Neural cell (in vitro differentiated cells): Measurements from ENCODE around the gene ACOD1. TPM values are rescaled to one million over a fixed set of nuclear protein-coding genes. Genes with fewer than 3 reads are reported as not detected.

Experiments used
- H2AFZ ChIP-seq: fragments of 200-600, 300-800 bp; sonication (generic), shearing (Covaris generic); 2 replicates; pipeline ENCODE4 v1.6.0; 2014; ENCODE audit warnings: low read depth, mild to moderate bottlenecking, antibody characterized with exemption, low read length, moderate library complexity
- H3F3A ChIP-seq: fragments of 200-600 bp; shearing (Covaris generic); 2 replicates; pipeline ENCODE4 v1.6.1; 2016; ENCODE audit warnings: mild to moderate bottlenecking, moderate library complexity, mixed read lengths, antibody characterized with exemption, low read length; ENCODE audit not compliant: insufficient read depth, poor library complexity, severe bottlenecking
- H3K27ac ChIP-seq: fragments of 200-600, 300-800 bp; sonication (generic), shearing (Covaris generic); 2 replicates; pipeline ENCODE4 v1.5.1; 2014; ENCODE audit warnings: mild to moderate bottlenecking, low read length, moderate library complexity
- H3K27me3 ChIP-seq: fragments of 300-800, 200-600 bp; sonication (generic), shearing (Covaris generic); 2 replicates; pipeline ENCODE4 v1.6.0; 2014; ENCODE audit warnings: mild to moderate bottlenecking, low read depth, low read length, moderate library complexity; ENCODE audit not compliant: insufficient read depth
- H3K36me3 ChIP-seq: fragments of 300-800, 200-600 bp; sonication (generic), shearing (Covaris generic); 2 replicates; pipeline ENCODE4 v1.5.1; 2014; ENCODE audit warnings: mild to moderate bottlenecking, antibody characterized with exemption, low read length, moderate library complexity; ENCODE audit not compliant: insufficient read depth
- H3K4me2 ChIP-seq: fragments of 300-800, 200-600 bp; sonication (generic), shearing (Covaris generic); 2 replicates; pipeline ENCODE4 v1.6.0; 2014; ENCODE audit warnings: mild to moderate bottlenecking, low read length
- H3K4me3 ChIP-seq: fragments of 300-800, 200-600 bp; sonication (generic), shearing (Covaris generic); 2 replicates; pipeline ENCODE4 v1.5.1; 2014; ENCODE audit warnings: mild to moderate bottlenecking, low read length, moderate library complexity
- H3K79me2 ChIP-seq: fragments of 200-600 bp; shearing (Covaris generic); replicated peaks from 2 replicates; pipeline ENCODE4 v1.6.0; 2014; ENCODE audit warnings: mild to moderate bottlenecking, low read length, moderate library complexity; ENCODE audit not compliant: insufficient read depth
- H3K9ac ChIP-seq: fragments of 300-800, 200-600 bp; sonication (generic), shearing (Covaris generic); 2 replicates; pipeline ENCODE4 v1.6.1; 2016; ENCODE audit warnings: mild to moderate bottlenecking, low read length, mixed read lengths
- H3K9me2 ChIP-seq: fragments of 200-600 bp; shearing (Covaris generic); 2 replicates; pipeline ENCODE4 v1.6.1; 2016; ENCODE audit warnings: mild to moderate bottlenecking, low read length, mixed read lengths; ENCODE audit not compliant: insufficient read depth
- H3K9me3 ChIP-seq: fragments of 200-600, 300-800 bp; sonication (generic), shearing (Covaris generic); 2 replicates; pipeline ENCODE4 v1.6.1; 2016; ENCODE audit warnings: mild to moderate bottlenecking, mixed run types, low read length, moderate library complexity, mixed read lengths
- H4K20me1 ChIP-seq: fragments of 200-600 bp; shearing (Covaris generic); 2 replicates; pipeline ENCODE4 v1.6.1; 2016; ENCODE audit warnings: mild to moderate bottlenecking, mixed run types; ENCODE audit not compliant: insufficient read depth
- EP300 ChIP-seq: fragments of 450-650 bp; conservative IDR thresholded peaks from 2 replicates; pipeline ENCODE4 v1.6.1; 2014; ENCODE audit warnings: antibody characterized with exemption, mild to moderate bottlenecking, moderate library complexity; ENCODE audit not compliant: poor library complexity, severe bottlenecking
- EZH2 ChIP-seq: fragments of 200-600, 300-800 bp; shearing (Covaris generic), sonication (generic); IDR thresholded peaks from 2 replicates; pipeline ENCODE4 v1.6.1; 2014; ENCODE audit warnings: antibody characterized with exemption, low read length, borderline replicate concordance, mild to moderate bottlenecking; ENCODE audit not compliant: insufficient read depth, poor library complexity, severe bottlenecking
- MXI1 ChIP-seq: fragments of 450-650 bp; conservative IDR thresholded peaks from 2 replicates; pipeline ENCODE4 v1.6.1; 2014; ENCODE audit warnings: antibody characterized with exemption, mild to moderate bottlenecking; ENCODE audit not compliant: poor library complexity, severe bottlenecking
- POLR2AphosphoS5 ChIP-seq: IDR thresholded peaks from 2 replicates; pipeline ENCODE4 v1.6.1; 2012
- RAD21 ChIP-seq: fragments of 450-650 bp; conservative IDR thresholded peaks from 2 replicates; pipeline ENCODE4 v1.6.1; 2014; ENCODE audit warnings: antibody characterized with exemption, mild to moderate bottlenecking, moderate library complexity
- REST ChIP-seq: IDR thresholded peaks from 2 replicates; pipeline ENCODE4 v1.6.1; 2012; ENCODE audit warnings: borderline replicate concordance
- SMC3 ChIP-seq: fragments of 450-650 bp; conservative IDR thresholded peaks from 2 replicates; pipeline ENCODE4 v1.6.1; 2014; ENCODE audit warnings: antibody characterized with exemption, mild to moderate bottlenecking, moderate library complexity; ENCODE audit not compliant: poor library complexity
- TAF1 ChIP-seq: IDR thresholded peaks from 2 replicates; pipeline ENCODE4 v1.6.1; 2012; ENCODE audit warnings: low read depth
- polyA plus RNA-seq: library from polyadenylated mRNA; depleted of rRNA; stranded (reverse); fragments of >200 nt; gene quantifications from 2 replicates; pipeline ENCODE4 v1.2.3, GENCODE V29; 2014
- TF ChIP-seq, protein P1 (sequence below): fragments of 450-650 bp; IDR thresholded peaks from 2 replicates; pipeline ENCODE4 v1.5.1; 2014; ENCODE audit warnings: antibody characterized with exemption, mild to moderate bottlenecking, moderate library complexity; ENCODE audit not compliant: poor library complexity, severe bottlenecking

ACOD1 gene
- polyA plus RNA-seq, 1 donor from 2014 or later = not detected

DNA sequence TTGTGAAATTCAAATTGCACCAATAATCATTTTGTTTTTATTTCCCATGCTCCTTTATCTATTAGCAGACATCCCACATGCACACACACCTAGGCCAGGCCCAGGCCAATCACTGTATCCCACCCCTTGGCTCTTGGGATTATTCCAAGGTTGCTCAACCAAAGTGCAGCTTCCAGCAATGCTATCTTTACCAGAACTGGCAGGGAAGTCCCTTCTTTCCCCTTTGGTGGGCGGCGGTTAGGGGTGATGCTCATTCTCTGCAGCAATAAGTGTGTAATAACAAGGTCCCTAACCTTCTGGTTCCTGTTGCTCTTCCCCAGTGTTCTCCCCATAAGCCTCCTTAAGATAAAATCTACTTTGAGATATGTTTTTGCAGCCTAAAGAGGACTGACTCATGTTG is 43.8 kb upstream of the ACOD1 start:
- Histone ChIP-seq H3K9me2 (no peaks in the 10 kb centered on the region), H4K20me1 (no peaks in the 10 kb centered on the region), H2AFZ (no peak overlapping the region), H3K4me2 (no peak overlapping the region), H3K27me3 (no peaks in the 10 kb centered on the region), H3F3A (no peaks in the 10 kb centered on the region), H3K27ac (no peak overlapping the region), H3K9me3 (no peaks in the 10 kb centered on the region), H3K36me3 (no peaks in the 10 kb centered on the region), H3K9ac (no peak overlapping the region), H3K4me3 (no peak overlapping the region), H3K79me2 (no peaks in the 10 kb centered on the region)
- TF ChIP-seq POLR2AphosphoS5 = no peak
- TF ChIP-seq, protein P1, sequence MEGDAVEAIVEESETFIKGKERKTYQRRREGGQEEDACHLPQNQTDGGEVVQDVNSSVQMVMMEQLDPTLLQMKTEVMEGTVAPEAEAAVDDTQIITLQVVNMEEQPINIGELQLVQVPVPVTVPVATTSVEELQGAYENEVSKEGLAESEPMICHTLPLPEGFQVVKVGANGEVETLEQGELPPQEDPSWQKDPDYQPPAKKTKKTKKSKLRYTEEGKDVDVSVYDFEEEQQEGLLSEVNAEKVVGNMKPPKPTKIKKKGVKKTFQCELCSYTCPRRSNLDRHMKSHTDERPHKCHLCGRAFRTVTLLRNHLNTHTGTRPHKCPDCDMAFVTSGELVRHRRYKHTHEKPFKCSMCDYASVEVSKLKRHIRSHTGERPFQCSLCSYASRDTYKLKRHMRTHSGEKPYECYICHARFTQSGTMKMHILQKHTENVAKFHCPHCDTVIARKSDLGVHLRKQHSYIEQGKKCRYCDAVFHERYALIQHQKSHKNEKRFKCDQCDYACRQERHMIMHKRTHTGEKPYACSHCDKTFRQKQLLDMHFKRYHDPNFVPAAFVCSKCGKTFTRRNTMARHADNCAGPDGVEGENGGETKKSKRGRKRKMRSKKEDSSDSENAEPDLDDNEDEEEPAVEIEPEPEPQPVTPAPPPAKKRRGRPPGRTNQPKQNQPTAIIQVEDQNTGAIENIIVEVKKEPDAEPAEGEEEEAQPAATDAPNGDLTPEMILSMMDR = no peak
- TF ChIP-seq EZH2 = no peak
- no peak for TF ChIP-seq EP300
- TF ChIP-seq SMC3 = no peak
- no peak for TF ChIP-seq TAF1
- TF ChIP-seq REST = no peak

DNA sequence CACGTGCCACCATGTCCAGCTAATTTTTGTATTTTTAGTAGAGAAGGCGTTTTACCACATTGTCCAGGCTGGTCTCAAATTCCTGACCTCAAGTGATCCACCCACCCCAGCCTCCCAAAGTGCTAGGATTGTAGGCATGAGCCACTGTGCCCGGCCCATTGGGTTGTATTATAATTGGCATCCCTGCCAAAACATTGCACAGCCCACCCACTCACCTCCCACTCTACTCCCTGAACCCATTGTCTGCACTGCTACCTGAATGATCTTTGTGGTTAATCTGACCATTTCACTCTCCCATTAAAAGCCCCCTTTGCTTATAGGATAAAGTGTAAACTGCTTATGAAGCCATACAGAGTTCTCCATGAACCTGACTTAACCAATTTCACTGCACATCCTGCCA is 35.8 kb upstream of the ACOD1 start:
- Histone ChIP-seq H3K79me2 (no peaks in the 10 kb centered on the region), H3K27ac (no peak overlapping the region), H3K9me3 (peaks cover 5% of the 10 kb centered on the region)

More for the DNA sequence above, 35.8 kb upstream of the ACOD1 start:
- no peaks in the 10 kb centered on the region for H4K20me1 ChIP-seq
- H3K9me2 ChIP-seq = no peaks in the 10 kb centered on the region
- no peaks in the 10 kb centered on the region for H3K36me3 ChIP-seq
- H3K9ac ChIP-seq = no peak overlapping the region
- no peak for TF ChIP-seq TAF1
- no peak for TF ChIP-seq SMC3
- TF ChIP-seq REST = no peak
- no peak for TF ChIP-seq RAD21
- TF ChIP-seq EZH2 = no peak
- no peak for TF ChIP-seq MXI1
- TF ChIP-seq POLR2AphosphoS5 = no peak
- no peak for TF ChIP-seq EP300
- TF ChIP-seq, protein P1 = no peak
- H3K27me3 ChIP-seq = no peaks in the 10 kb centered on the region
- H2AFZ ChIP-seq = no peak overlapping the region
- H3F3A ChIP-seq = no peaks in the 10 kb centered on the region
- no peak overlapping the region for H3K4me2 ChIP-seq
- H3K4me3 ChIP-seq = no peak overlapping the region
